BE2C (cell line): ENCODE data around the gene TRIM75. TPM values are rescaled to one million over a fixed set of nuclear protein-coding genes. Genes with fewer than 3 reads are reported as not detected.

ENCODE experiments used
- DNase-seq: peaks from one replicate; pipeline ENCODE4 v3.0.0-alpha.2; 2020
- H3K27me3 ChIP-seq: fragments of 250-450 bp; sonication (Bioruptor Pico); 2 replicates; pipeline ENCODE4 v1.5.1; 2020; ENCODE audit warnings: mild to moderate bottlenecking
- H3K36me3 ChIP-seq: fragments of 250-450 bp; sonication (Bioruptor Pico); 2 replicates; pipeline ENCODE4 v1.5.1; 2020; ENCODE audit warnings: mild to moderate bottlenecking
- H3K4me1 ChIP-seq: fragments of 250-450 bp; sonication (Bioruptor Pico); 2 replicates; pipeline ENCODE4 v1.5.1; 2020
- H3K4me3 ChIP-seq: 2 replicates; pipeline ENCODE4 v1.5.1; 2011; ENCODE audit warnings: low read depth, low read length
- H3K9me3 ChIP-seq: fragments of 250-450 bp; sonication (Bioruptor Pico); 2 replicates; pipeline ENCODE4 v1.5.1; 2020
- polyA plus RNA-seq: library from polyadenylated mRNA; unstranded; fragments of >200 nt; gene quantifications from one replicate; pipeline ENCODE4 v1.2.1, GENCODE V29; 2012; ENCODE audit warnings: low read depth, missing spikeins; ENCODE audit not compliant: insufficient read length, insufficient read depth
- TF ChIP-seq, protein P1 (sequence below): IDR thresholded peaks from 2 replicates; pipeline ENCODE4 v1.5.1; 2012; ENCODE audit warnings: mild to moderate bottlenecking, low read depth, low read length

TRIM75 gene
- polyA plus RNA-seq, result not detected

DNA sequence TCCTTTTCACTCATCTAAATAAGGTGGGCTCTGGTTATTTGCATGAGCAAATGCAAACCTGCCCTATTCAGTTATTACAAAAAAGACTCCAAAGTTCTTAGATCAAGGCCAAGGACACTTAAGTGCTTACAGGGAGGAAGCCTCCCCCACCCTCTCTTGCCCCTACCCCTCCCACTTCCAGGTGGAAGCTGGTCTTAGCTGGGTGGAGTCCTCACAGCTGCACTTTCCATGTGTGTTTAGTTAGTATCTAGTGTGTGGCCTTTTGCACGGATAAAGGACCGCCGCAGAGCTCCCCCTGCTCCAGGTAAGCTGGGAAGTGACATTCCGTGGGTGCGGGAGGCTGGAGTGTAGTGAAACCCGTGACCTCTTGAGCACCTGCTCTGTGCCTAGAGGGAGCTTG, at the start of gene TRIM75:
TRIM75 (plus strand) TSS at position 222 of the 400 bp plus-strand sequence. CDS start 5,282 bp downstream, outside the sequence.
- Histone ChIP-seq H3K27me3 (no peaks in the 10 kb centered on the region), H3K9me3 (no peaks in the 10 kb centered on the region), H3K4me1 (no peaks in the 10 kb centered on the region), H3K4me3 (no peak within 1 kb of the TSS), H3K36me3 (no peaks in the 10 kb centered on the region)
- TF ChIP-seq, protein P1, sequence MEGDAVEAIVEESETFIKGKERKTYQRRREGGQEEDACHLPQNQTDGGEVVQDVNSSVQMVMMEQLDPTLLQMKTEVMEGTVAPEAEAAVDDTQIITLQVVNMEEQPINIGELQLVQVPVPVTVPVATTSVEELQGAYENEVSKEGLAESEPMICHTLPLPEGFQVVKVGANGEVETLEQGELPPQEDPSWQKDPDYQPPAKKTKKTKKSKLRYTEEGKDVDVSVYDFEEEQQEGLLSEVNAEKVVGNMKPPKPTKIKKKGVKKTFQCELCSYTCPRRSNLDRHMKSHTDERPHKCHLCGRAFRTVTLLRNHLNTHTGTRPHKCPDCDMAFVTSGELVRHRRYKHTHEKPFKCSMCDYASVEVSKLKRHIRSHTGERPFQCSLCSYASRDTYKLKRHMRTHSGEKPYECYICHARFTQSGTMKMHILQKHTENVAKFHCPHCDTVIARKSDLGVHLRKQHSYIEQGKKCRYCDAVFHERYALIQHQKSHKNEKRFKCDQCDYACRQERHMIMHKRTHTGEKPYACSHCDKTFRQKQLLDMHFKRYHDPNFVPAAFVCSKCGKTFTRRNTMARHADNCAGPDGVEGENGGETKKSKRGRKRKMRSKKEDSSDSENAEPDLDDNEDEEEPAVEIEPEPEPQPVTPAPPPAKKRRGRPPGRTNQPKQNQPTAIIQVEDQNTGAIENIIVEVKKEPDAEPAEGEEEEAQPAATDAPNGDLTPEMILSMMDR, result no peak
- DNase-seq, result no peak

GRCh38 chr4:165005352-165005925, 48.2 kb upstream of the TRIM75 start:
- DNase-seq, result no peak
- H3K4me1 ChIP-seq, result no peaks in the 10 kb centered on the region
- no peaks in the 10 kb centered on the region for H3K9me3 ChIP-seq
- H3K36me3 ChIP-seq, result no peaks in the 10 kb centered on the region
- TF ChIP-seq, protein P1, result no peak
- H3K4me3 ChIP-seq, result no peak overlapping the region
- H3K27me3 ChIP-seq, result no peaks in the 10 kb centered on the region; the same call in none of the 2 replicates

GRCh38 chr4:165006456-165006855, 47.2 kb upstream of the TRIM75 start:
- H3K9me3 ChIP-seq, result no peaks in the 10 kb centered on the region
- no peak overlapping the region for H3K4me3 ChIP-seq
- DNase-seq, result no peak
- no peaks in the 10 kb centered on the region for H3K36me3 ChIP-seq
- no peaks in the 10 kb centered on the region for H3K4me1 ChIP-seq
- TF ChIP-seq, protein P1, result no peak
- peaks cover 5% of the 10 kb centered on the region for H3K27me3 ChIP-seq

DNA sequence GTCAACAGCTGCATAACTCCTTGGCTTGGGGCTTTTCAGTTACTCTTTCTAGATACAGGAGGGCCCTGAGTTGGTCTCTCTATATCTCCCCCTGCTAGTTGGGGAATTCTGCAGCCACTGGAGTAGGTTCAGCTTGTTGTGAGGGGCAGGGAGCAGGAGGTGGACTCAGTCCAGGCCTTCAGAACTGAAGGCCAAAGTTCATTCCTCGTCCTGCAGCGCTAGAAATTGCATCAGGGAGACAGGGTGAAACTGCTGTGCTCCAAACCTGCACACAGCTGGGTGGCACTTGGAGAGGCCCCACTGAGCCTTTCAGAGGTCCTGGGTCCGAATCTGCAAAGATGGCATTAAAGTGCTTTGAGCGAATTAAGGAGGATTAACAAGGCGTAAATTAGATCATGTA, 46.8 kb upstream of the TRIM75 start:
- H3K4me3 ChIP-seq, result no peak overlapping the region
- peaks cover 5% of the 10 kb centered on the region for H3K27me3 ChIP-seq
- no peaks in the 10 kb centered on the region for H3K9me3 ChIP-seq
- TF ChIP-seq, protein P1, result no peak
- H3K36me3 ChIP-seq, result no peaks in the 10 kb centered on the region
- DNase-seq, result no peak
- no peaks in the 10 kb centered on the region for H3K4me1 ChIP-seq

DNA sequence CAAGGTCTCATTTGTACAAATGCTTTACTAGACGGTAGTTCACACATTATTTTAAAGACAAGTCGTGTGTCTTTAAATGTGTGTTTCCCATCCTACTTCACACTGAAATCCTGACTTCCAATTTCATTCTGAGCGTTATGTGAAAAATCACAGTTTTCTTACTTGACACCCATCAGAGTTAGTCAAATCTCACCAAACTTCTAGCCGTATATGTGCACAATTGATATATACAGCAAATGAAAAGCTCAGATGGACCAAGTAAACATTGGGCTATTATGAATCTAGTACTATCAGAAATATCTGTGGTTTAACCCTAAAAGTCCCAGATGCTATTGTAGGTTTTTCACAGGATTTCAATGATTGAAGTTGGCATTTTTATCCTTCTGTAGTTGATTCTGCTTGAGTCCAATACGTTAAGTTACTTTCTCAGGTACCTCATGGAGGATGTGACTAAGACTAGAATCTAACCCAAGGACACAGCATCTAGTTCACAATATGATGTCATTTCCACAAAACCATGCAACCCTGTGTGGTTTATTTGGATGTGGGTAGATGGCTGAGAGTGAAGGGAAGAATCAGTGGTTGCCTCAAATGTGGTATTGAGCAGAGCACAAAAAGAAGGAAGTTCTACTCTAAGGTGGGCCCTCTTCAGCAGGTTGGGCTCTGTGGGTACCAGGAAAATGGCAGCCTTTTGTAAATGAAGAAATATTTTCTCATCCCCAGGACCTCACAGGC, 44.0 kb upstream of the TRIM75 start:
- TF ChIP-seq, protein P1, result no peak
- Histone ChIP-seq H3K36me3 (no peaks in the 10 kb centered on the region), H3K4me3 (no peak overlapping the region), H3K27me3 (peaks cover 5% of the 10 kb centered on the region; the same call in 1 of the 2 replicates), H3K9me3 (no peaks in the 10 kb centered on the region), H3K4me1 (no peaks in the 10 kb centered on the region)
- no peak for DNase-seq

GRCh38 chr4:165010487-165010886, 43.2 kb upstream of the TRIM75 start:
- no peaks in the 10 kb centered on the region for H3K9me3 ChIP-seq
- no peaks in the 10 kb centered on the region for H3K36me3 ChIP-seq
- H3K27me3 ChIP-seq, result peaks cover 5% of the 10 kb centered on the region; the same call in 1 of the 2 replicates
- H3K4me3 ChIP-seq, result no peak overlapping the region
- H3K4me1 ChIP-seq, result no peaks in the 10 kb centered on the region
- DNase-seq, result no peak
- TF ChIP-seq, protein P1, result no peak
